Fibroblast of the aortic adventitia (primary cell): Measurements from ENCODE around the gene ARID3B. TPM values are rescaled to one million over a fixed set of nuclear protein-coding genes. Genes with fewer than 3 reads are reported as not detected.
A peak's percentile ranks its signal among the peaks of the same experiment; 100 is the strongest.

ENCODE experiments used
- DNase-seq: peaks from one replicate; pipeline ENCODE4 v3.0.0-alpha.2; 2010; ENCODE audit warnings: low read depth
- H3K4me3 ChIP-seq: 2 replicates; pipeline ENCODE4 v1.5.1; 2011; ENCODE audit warnings: low read depth, mild to moderate bottlenecking, control low read depth, low read length, moderate library complexity
- CTCF ChIP-seq: IDR thresholded peaks from 2 replicates; pipeline ENCODE4 v1.5.1; 2011; ENCODE audit warnings: mild to moderate bottlenecking, low read length, control low read depth, inconsistent platforms; ENCODE audit not compliant: insufficient read depth
- total RNA-seq: library from RNA; depleted of rRNA; stranded (reverse); fragments of >200 nt; gene quantifications from 2 replicates; pipeline ENCODE4 v1.2.3, GENCODE V29; 2012; ENCODE audit warnings: low replicate concordance

Gene ARID3B
- total RNA-seq, 1 donor: 2.5 TPM

- no peak overlapping the region for H3K4me3 ChIP-seq
- TF ChIP-seq CTCF: no peak
- no peak for DNase-seq
These were observed 89.5 kb downstream of the ARID3B start for GRCh38 chr15:74630284-74631086.

DNA sequence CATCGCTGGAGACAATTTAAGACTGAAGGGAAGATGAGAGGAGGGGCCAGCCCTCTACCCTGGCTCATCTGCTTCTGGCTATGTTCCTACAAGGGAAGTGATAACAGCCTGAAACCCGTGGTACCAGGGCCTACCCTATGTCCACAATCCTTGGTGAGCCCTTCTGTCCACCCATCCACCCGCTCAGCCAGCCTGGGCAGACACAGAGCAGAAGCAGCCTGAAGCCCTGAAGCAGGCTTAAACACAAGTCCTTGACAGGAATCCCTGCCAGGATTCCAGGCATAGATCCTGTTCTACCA lies 90.0 kb downstream of the ARID3B start:
- TF ChIP-seq CTCF: no peak
- DNase-seq: no peak
- no peak overlapping the region for H3K4me3 ChIP-seq

DNA sequence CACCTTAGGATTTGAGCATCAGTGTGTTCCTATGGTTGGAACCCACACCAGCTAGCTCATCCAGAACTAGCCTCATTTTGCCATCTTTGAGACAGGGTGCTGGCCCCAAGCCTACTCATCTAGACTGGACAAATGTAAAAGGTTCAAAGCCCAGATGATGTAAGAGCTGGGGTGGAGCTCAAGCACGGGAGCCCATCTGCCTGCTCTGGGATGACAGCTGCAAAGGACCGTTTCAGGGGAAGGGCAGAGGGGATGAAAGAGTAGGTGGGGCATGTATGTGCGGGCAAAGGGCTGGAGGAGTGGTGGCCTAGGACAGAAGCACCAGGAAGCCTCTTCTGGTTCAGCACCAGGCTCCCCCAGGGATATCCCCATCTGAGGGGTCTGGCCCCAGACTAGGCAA lies 90.4 kb downstream of the ARID3B start:
- DNase-seq: no peak
- H3K4me3 ChIP-seq: no peak overlapping the region
- no peak for TF ChIP-seq CTCF

DNA sequence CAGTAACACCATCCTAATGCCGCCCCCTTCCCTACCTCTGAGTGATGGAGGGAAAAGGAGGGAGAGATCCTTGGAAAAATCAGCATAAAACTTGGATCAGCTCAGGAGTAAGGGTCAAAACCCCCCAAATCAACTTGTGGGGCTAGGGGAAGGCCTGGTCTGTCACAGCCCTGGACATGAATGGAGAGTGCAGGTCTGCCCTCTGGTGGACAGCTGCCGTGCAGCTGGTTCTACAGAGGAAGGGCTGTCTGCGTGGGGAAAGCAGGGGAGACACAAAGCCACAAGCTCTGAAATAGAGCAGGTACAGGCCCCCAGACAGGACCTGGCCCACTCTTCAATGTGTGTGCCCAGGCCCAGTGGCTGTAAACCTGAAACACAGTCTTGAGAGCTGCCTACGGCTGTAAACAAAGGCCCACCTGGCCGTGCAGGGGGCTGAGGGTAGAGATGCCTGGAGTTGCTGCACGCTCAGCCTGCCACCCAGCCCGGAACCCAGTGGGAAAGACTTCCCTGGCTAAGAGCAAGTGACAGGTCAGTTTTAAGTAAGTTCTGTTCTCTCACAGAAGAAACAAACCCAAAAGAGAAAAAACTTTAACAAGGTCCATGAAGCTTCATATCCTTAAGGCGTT lies 91.0 kb downstream of the ARID3B start:
- no peak overlapping the region for H3K4me3 ChIP-seq
- DNase-seq: peak; percentile 52
- TF ChIP-seq CTCF: peak; percentile 90

DNA sequence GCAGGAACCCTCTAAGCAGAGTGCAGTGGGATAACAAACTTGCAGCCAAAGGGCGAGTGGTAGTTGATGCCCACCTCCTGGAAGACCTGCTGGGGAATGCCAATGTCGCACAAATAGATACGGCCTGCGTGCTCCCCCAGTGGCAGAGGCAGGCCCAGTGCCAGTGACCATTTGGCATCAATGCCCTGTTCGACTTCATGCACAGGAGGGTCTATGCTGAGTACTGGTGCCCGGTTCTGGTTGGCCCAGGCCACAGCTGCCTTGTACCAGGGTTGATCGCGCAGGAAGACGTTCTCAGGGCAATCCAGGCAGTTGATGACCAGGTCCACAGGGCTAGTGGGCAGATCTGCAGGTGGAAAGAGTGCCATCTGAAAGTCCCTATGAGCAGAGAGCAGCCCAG lies 91.6 kb downstream of the ARID3B start:
- TF ChIP-seq CTCF: no peak
- no peak for DNase-seq
- no peak overlapping the region for H3K4me3 ChIP-seq

GRCh38 chr15:74633781-74634180 lies 92.8 kb downstream of the ARID3B start:
- no peak for TF ChIP-seq CTCF
- DNase-seq: no peak
- no peak overlapping the region for H3K4me3 ChIP-seq

DNA sequence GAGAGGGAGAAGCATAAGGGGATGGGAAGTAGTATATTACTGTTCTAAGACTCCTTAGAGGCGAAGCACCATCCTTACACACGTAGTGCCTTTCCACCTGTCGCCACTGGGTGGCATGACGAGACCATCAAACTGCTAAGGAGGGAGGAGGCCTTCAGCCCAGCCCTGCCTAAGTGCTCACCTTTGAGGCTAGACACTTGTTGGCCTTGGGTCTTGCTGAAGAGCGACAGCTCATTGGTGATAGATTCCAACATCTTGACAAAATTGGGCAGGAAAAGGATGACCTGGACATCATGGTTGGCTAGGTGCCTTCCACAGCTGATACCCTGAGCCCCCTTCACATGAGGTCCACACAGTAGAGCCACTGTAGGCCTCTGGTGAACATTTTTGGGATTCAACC lies 94.2 kb downstream of the ARID3B start:
- TF ChIP-seq CTCF: peak; percentile 91
- H3K4me3 ChIP-seq: no peak overlapping the region
- peak; percentile 72 for DNase-seq
